HAP-1 (cell line): ENCODE results near the gene ITPR2.
"Not testable (repeated sequence)": the region's sequence is repeated elsewhere in the genome, so short reads cannot be mapped to it uniquely, and the experiment has no call there.

Source experiments
- DNase-seq, 2 experiments: peaks; one replicate each; pipeline ENCODE4 v3.0.0-alpha.2; 2016 to 2020; ENCODE audit warnings: low spot score in 2 of 2
- H3K27me3 ChIP-seq: fragments of 250-450 bp; sonication (Bioruptor Pico); 2 replicates; pipeline ENCODE4 v1.5.1; 2020; ENCODE audit warnings: low read depth, mild to moderate bottlenecking, moderate library complexity
- H3K36me3 ChIP-seq: fragments of 250-450 bp; sonication (Bioruptor Pico); replicated peaks from 2 replicates; pipeline ENCODE4 v1.5.1; 2020; ENCODE audit warnings: mild to moderate bottlenecking
- H3K4me1 ChIP-seq: fragments of 250-450 bp; sonication (Bioruptor Pico); 2 replicates; pipeline ENCODE4 v1.5.1; 2020; ENCODE audit warnings: mild to moderate bottlenecking
- H3K4me3 ChIP-seq: fragments of 250-450 bp; sonication (Bioruptor Pico); 2 replicates; pipeline ENCODE4 v1.5.1; 2020; ENCODE audit warnings: mild to moderate bottlenecking, moderate library complexity
- H3K9me3 ChIP-seq: fragments of 250-450 bp; sonication (Bioruptor Pico); 2 replicates; pipeline ENCODE4 v1.5.1; 2020; ENCODE audit warnings: mild to moderate bottlenecking, moderate library complexity
- in situ Hi-C: fragments of 300-500 bp; cut with MboI; formaldehyde crosslinking; loops from 3 replicates; pipeline ENCODE4 v1.14.3; 2020; ENCODE audit warnings: low sequenced_read_pairs, inconsistent platforms, mixed read lengths

Gene ITPR2

DNA sequence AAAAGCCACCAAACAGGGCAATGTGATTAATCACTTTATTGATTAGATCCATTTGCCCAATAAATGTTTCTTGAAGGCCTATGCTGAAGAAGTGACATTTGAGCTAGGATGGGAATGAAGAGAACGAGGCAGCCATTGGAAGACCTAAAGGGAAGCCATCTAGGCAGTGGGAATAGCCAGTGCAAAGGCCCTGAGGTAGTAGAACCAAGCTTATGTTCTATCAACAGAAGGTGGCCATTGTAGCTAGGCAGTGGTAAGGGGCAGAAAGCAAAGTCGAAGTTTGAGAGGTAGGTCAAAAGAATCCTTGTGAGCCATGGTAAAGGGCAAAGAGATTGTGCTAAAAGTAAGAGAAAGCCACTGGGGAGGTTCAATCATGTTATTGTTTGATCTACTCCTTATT lies 173.1 kb downstream of the ITPR2 start:
- in situ Hi-C loops: no loop called here
- no peak for DNase-seq
- H3K4me3 ChIP-seq: no peak overlapping the region
- no peaks in the 10 kb centered on the region for H3K9me3 ChIP-seq
- H3K4me1 ChIP-seq: no peaks in the 10 kb centered on the region
- H3K36me3 ChIP-seq: no peaks in the 10 kb centered on the region; the same call in 1 of the 2 replicates
- H3K27me3 ChIP-seq: no peaks in the 10 kb centered on the region

- no peak overlapping the region for H3K4me3 ChIP-seq
- H3K4me1 ChIP-seq: no peaks in the 10 kb centered on the region
- no peaks in the 10 kb centered on the region; the same call in 1 of the 2 replicates for H3K36me3 ChIP-seq
- in situ Hi-C loops: no loop called here
- no peaks in the 10 kb centered on the region for H3K9me3 ChIP-seq
- DNase-seq: no peak
- no peaks in the 10 kb centered on the region for H3K27me3 ChIP-seq
These were observed 174.0 kb downstream of the ITPR2 start for GRCh38 chr12:26658991-26659390.

DNA sequence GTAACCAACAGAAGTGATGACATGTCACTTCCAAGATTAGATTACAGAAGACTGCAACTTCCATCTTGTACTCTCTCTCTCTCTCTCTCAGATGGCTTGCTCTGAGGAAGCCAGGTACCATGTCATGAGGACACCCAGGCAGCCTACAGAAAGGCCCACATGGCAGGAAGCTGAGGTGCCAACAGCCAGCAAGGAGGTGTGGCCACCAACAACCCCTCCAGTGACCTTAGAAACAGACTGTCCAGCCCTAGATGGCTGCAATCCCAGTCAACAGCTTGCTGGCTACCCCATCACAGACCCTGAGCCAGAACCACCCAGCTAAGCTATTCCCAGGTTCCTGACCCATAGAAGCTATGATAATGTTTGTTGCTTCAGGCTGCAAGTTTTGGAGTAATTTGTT lies 178.4 kb downstream of the ITPR2 start:
- no peaks in the 10 kb centered on the region for H3K4me1 ChIP-seq
- in situ Hi-C loops: no loop called here
- no peaks in the 10 kb centered on the region for H3K9me3 ChIP-seq
- H3K27me3 ChIP-seq: no peaks in the 10 kb centered on the region
- no peak overlapping the region for H3K4me3 ChIP-seq
- no peaks in the 10 kb centered on the region; the same call in 1 of the 2 replicates for H3K36me3 ChIP-seq
- DNase-seq: no peak

DNA sequence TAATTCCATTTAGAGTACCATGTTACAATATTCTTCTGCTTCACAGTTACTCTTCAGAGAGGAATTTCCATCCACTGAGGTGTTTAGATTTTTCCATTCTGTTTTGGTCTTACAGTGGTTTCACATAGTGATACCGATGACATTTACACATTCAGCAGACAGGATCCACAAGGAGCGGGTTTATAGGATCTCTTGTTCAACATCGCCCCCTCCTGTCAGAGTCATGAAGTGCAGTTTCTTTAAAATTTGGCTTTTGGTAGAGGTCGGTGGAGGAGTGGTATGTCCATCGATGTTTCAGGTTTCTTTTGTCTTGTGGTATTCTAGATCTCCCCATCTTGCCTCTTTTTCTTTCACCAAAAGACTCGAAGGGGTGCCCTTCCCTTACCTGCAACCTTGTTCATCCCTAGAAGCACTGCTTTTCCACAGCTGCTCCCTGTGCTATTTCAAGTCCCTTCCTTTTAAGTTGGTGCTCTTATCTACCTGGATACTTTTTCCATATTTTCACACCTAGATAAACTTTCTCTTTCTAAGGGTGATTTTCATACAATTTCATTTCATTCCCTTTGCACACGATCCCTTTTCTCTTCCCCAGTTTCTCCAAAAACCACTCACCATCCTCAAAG lies 181.3 kb downstream of the ITPR2 start:
- Histone ChIP-seq H3K9me3 (no peaks in the 10 kb centered on the region), H3K4me1 (no peaks in the 10 kb centered on the region), H3K4me3 (no peak overlapping the region), H3K36me3 (no peaks in the 10 kb centered on the region), H3K27me3 (no peaks in the 10 kb centered on the region)
- in situ Hi-C loops: no loop called here
- DNase-seq: peak; percentile 64 to 80

DNA sequence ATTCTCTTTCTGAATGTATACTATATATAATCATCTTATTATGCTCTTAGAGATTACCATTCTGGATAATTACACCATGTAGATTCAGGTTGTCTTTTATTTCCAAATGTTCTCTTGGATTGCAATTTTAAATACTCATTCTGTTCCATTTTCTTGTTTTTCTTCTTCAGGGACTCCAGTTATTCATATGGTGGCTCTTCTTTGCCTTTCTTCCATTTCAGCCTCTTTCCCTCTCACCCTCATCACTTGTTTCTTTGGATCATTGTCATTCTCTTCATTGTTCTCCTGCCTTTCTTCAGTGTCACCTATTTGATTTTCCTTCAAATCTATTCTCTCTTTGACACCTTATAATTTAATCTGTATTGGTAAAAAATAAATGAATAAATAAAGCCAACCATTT lies 182.0 kb downstream of the ITPR2 start:
- no peak overlapping the region for H3K4me3 ChIP-seq
- H3K27me3 ChIP-seq: no peaks in the 10 kb centered on the region
- no peaks in the 10 kb centered on the region for H3K9me3 ChIP-seq
- DNase-seq: no peak
- H3K36me3 ChIP-seq: no peaks in the 10 kb centered on the region
- in situ Hi-C loops: no loop called here
- no peaks in the 10 kb centered on the region for H3K4me1 ChIP-seq

- Histone ChIP-seq H3K36me3 (no peaks in the 10 kb centered on the region), H3K4me1 (peaks cover 4% of the 10 kb centered on the region), H3K9me3 (no peaks in the 10 kb centered on the region), H3K27me3 (no peaks in the 10 kb centered on the region), H3K4me3 (no peak overlapping the region)
- no peak for DNase-seq
- in situ Hi-C loops: loop anchor here (25.0 kb wide), 1 partner anchor 537 kb away; no protein-coding TSS in a partner anchor
These were observed 184.0 kb downstream of the ITPR2 start for GRCh38 chr12:26648999-26649398.

DNA sequence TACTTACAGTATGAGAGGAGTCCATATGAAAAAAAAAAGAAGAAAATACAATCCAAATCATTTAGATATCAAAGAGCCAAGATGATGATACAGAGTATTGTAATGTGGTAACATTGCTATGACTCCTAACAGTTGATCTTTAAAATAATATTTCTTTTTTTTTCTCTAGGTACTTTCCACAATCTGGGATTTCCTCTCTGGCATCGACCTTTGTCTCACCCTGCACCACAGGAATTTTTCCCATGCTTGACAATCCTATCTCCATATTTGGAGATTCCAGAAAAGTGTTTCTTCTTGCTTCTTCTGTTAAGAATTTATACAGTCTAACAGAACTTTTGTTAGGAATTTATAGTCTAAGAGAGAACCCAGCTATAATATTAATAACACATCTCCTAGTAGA lies 184.4 kb downstream of the ITPR2 start:
- Histone ChIP-seq H3K4me3 (no peak overlapping the region), H3K4me1 (peaks cover 6% of the 10 kb centered on the region), H3K36me3 (no peaks in the 10 kb centered on the region), H3K27me3 (no peaks in the 10 kb centered on the region), H3K9me3 (no peaks in the 10 kb centered on the region)
- DNase-seq: no peak
- in situ Hi-C loops: loop anchor here (25.0 kb wide), 1 partner anchor 536 kb away; no protein-coding TSS in a partner anchor

GRCh38 chr12:26648066-26648465 lies 184.9 kb downstream of the ITPR2 start:
- H3K9me3 ChIP-seq: no peaks in the 10 kb centered on the region
- no peak for DNase-seq

GRCh38 chr12:26647088-26647487 lies 185.9 kb downstream of the ITPR2 start:
- Histone ChIP-seq H3K36me3 (no peaks in the 10 kb centered on the region), H3K4me3 (no peak overlapping the region), H3K9me3 (no peaks in the 10 kb centered on the region), H3K27me3 (no peaks in the 10 kb centered on the region), H3K4me1 (peaks cover 10% of the 10 kb centered on the region)
- DNase-seq: no peak
- in situ Hi-C loops: loop anchor here (25.0 kb wide), 1 partner anchor 535 kb away; no protein-coding TSS in a partner anchor

More at GRCh38 chr12:26648066-26648465, 184.9 kb downstream of the ITPR2 start:
- H3K27me3 ChIP-seq: no peaks in the 10 kb centered on the region
- in situ Hi-C loops: loop anchor here (25.0 kb wide), 1 partner anchor 536 kb away; no protein-coding TSS in a partner anchor
- H3K4me1 ChIP-seq: peaks cover 10% of the 10 kb centered on the region
- H3K36me3 ChIP-seq: no peaks in the 10 kb centered on the region
- H3K4me3 ChIP-seq: no peak overlapping the region

GRCh38 chr12:26646571-26646970 lies 186.4 kb downstream of the ITPR2 start:
- H3K4me3 ChIP-seq: no peak overlapping the region
- in situ Hi-C loops: loop anchor here (25.0 kb wide), 1 partner anchor 534 kb away; no protein-coding TSS in a partner anchor
- no peaks in the 10 kb centered on the region for H3K27me3 ChIP-seq
- DNase-seq: no peak
- H3K9me3 ChIP-seq: no peaks in the 10 kb centered on the region
- H3K36me3 ChIP-seq: no peaks in the 10 kb centered on the region
- H3K4me1 ChIP-seq: peaks cover 10% of the 10 kb centered on the region

DNA sequence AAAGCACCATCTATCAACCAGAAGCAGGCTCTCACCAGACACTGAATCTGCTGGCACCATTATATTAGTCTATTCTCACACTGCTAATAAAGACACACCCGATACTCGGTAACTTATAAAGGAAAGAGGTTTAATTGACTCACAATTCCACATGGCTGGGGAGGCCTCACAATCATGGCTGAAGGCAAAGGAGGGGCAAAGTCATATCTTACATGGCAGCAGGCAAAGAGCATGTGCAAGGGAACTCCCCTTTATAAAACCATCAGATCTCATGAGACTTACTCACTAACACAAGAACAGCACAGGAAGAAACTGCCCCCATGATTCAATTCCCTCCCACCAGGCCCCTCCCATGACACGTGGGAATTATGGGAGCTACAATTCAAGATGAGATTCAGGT lies 188.6 kb downstream of the ITPR2 start:
- peaks cover 10% of the 10 kb centered on the region for H3K4me1 ChIP-seq
- H3K36me3 ChIP-seq, H3K27me3 ChIP-seq, DNase-seq, H3K4me3 ChIP-seq, H3K9me3 ChIP-seq: not testable (repeated sequence)
- in situ Hi-C loops: loop anchor here (25.0 kb wide), 1 partner anchor 532 kb away; no protein-coding TSS in a partner anchor

GRCh38 chr12:26643532-26644315 lies 189.3 kb downstream of the ITPR2 start:
- no peaks in the 10 kb centered on the region for H3K9me3 ChIP-seq
- DNase-seq: peak; percentile 65 to 86
- no peak overlapping the region for H3K4me3 ChIP-seq
- H3K4me1 ChIP-seq: peaks cover 10% of the 10 kb centered on the region
- in situ Hi-C loops: loop anchor here (25.0 kb wide), 1 partner anchor 531 kb away; no protein-coding TSS in a partner anchor
- no peaks in the 10 kb centered on the region for H3K36me3 ChIP-seq
- no peaks in the 10 kb centered on the region for H3K27me3 ChIP-seq

DNA sequence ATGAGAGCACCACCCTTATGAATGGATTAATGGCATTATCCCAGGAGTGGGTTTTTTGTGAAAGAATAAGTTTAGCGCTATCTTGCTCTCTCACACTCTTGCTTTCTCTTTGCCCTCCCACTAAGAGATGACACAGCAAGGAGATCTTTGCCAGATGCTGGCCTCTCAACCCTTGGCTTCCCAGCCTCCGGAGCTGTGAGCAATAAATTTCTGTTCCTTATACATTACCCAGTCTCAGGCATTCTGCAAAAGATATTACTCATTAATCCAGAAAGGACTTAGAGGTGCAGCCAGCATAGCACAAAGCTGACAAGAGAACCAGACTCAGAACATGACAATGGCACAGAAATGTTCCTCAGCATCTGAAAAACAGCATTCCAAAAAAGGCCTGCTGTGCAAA lies 190.6 kb downstream of the ITPR2 start:
- H3K36me3 ChIP-seq: no peaks in the 10 kb centered on the region
- no peak overlapping the region for H3K4me3 ChIP-seq
- DNase-seq: no peak
- H3K9me3 ChIP-seq: no peaks in the 10 kb centered on the region
- in situ Hi-C loops: loop anchor here (25.0 kb wide), 1 partner anchor 530 kb away; no protein-coding TSS in a partner anchor
- peaks cover 10% of the 10 kb centered on the region for H3K4me1 ChIP-seq
- H3K27me3 ChIP-seq: no peaks in the 10 kb centered on the region
